ENCODE results near the gene KRT76. TPM values are rescaled to one million over a fixed set of nuclear protein-coding genes. Genes with fewer than 3 reads are reported as not detected.

The KRT76 gene
- total and polyA plus RNA-seq, 10 of the 15 experiments (the other 5 are each of a cell fraction or from before 2014, with no cell fraction given), result not detected

DNA sequence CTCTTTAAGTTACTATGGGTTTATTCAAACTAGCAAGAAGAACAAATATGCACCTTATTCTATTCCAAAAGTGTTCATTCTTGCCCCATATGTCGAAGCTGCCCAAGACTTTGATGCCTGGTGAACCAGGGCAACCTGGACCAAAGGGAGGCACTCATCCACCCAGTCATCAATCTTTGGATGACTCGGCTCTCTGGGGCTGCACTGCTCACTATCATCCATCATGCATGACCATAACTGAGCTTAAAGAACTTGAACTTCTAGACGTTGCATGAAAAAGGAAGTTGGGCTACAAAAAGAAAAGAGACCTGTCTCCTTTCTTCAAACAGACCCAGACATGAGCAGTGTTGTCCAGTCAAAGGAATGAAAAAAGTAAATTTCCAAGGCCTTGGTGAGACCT is 35.6 kb upstream of the KRT76 start:
- ChIA-PET CTCF (no interaction called here), RAD21 (ENCODE audit: unreplicated experiment) (no interaction called here), SMC1A (ENCODE audit: uncharacterized antibody, unreplicated experiment) (no interaction called here), POLR2A (no interaction called here)
- Histone ChIP-seq H3K79me2 (ENCODE audit: control insufficient read depth, insufficient read depth, low read length) (no peaks in the 10 kb centered on the region), H3K4me1 (ENCODE audit: control insufficient read depth, insufficient read depth, low read length) (no peaks in the 10 kb centered on the region), H3K4me3 (no peak overlapping the region), H3K36me3 (ENCODE audit: control insufficient read depth in 2 of 2, insufficient read depth in 2 of 2, low read length in 1 of 2) (no peaks in the 10 kb centered on the region), H3K4me2 (ENCODE audit: control insufficient read depth, insufficient read depth) (no peak overlapping the region), H3K27ac (ENCODE audit: control insufficient read depth, insufficient read depth) (no peak overlapping the region), H3K9ac (ENCODE audit: control insufficient read depth, insufficient read depth, low read length) (no peak overlapping the region), H3K27me3 (replicated peaks in 1 of 2; ENCODE audit: control insufficient read depth in 2 of 2, insufficient read depth in 2 of 2, low read length in 1 of 2) (peaks cover 0 to 3% of the 10 kb centered on the region in 2 experiments; a peak in 2 of 4 replicates), H2AFZ (ENCODE audit: control insufficient read depth, low read depth, low read length) (no peak overlapping the region), H4K20me1 (ENCODE audit: control insufficient read depth, insufficient read depth) (no peaks in the 10 kb centered on the region), H3K9me3 (replicated peaks; ENCODE audit: control insufficient read depth, insufficient read depth, low read length) (no peaks in the 10 kb centered on the region)
- FAIRE-seq (no peak), DNase-seq (ENCODE audit: low read depth, low spot score) (no peak), ATAC-seq (no peak)
- in situ Hi-C loops (cut with MboI), result no loop called here
- TF ChIP-seq, protein P1, sequence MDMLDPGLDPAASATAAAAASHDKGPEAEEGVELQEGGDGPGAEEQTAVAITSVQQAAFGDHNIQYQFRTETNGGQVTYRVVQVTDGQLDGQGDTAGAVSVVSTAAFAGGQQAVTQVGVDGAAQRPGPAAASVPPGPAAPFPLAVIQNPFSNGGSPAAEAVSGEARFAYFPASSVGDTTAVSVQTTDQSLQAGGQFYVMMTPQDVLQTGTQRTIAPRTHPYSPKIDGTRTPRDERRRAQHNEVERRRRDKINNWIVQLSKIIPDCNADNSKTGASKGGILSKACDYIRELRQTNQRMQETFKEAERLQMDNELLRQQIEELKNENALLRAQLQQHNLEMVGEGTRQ (IDR thresholded peaks at IDR 0.05; ENCODE audit: borderline replicate concordance, low read depth, low read length), result no peak
- TF ChIP-seq POLR2AphosphoS5 (IDR thresholded peaks at IDR 0.05; ENCODE audit: low read length) (no peak), EP300 (IDR thresholded peaks at IDR 0.05; ENCODE audit: borderline replicate concordance in 1 of 2, control insufficient read depth in 1 of 2, low read depth in 2 of 2, low read length in 2 of 2) (no peak), KDM1A (IDR thresholded peaks at IDR 0.05; ENCODE audit: borderline replicate concordance) (no peak), ZNF24 (IDR thresholded peaks at IDR 0.05) (no peak), ZBTB40 (IDR thresholded peaks at IDR 0.05; ENCODE audit: borderline replicate concordance) (no peak), FOXK2 (IDR thresholded peaks at IDR 0.05) (no peak), CEBPB (IDR thresholded peaks at IDR 0.05; ENCODE audit: borderline replicate concordance in 1 of 2, low read depth in 2 of 2, low read length in 2 of 2) (no peak), ZNF274 (IDR thresholded peaks at IDR 0.05; ENCODE audit: insufficient read depth, insufficient read length) (no peak), SIX5 (IDR thresholded peaks at IDR 0.05; ENCODE audit: low read depth, low read length, severe bottlenecking) (no peak), CBFB (IDR thresholded peaks at IDR 0.05; ENCODE audit: low read depth) (no peak), NFIC (IDR thresholded peaks at IDR 0.05; ENCODE audit: low read depth, low read length) (no peak), KAT2A (conservative IDR thresholded peaks at IDR 0.05; ENCODE audit: control insufficient read depth, low read depth, low read length) (no peak), ZBTB11 (CRISPR knock-in tag; IDR thresholded peaks at IDR 0.05) (no peak), ZNF622 (IDR thresholded peaks at IDR 0.05) (no peak), MXI1 (IDR thresholded peaks at IDR 0.05; ENCODE audit: low read depth, low read length) (no peak), BCL11A (IDR thresholded peaks at IDR 0.05; ENCODE audit: low read depth, low read length) (no peak)
- BruUV-seq (replicated peaks), result no TSS peak
- intact Hi-C loops (cut with micrococcal nuclease; ENCODE audit: unreplicated experiment), result no loop called here
- 2% methylated on average over 3 of the region's 3 CpGs for WGBS (ENCODE audit: insufficient coverage, insufficient replicate concordance, low lambda C conversion rate, missing lambda C conversion rate)

Data from GM12878 (cell line).